ENCODE data around the gene F12. TPM values are rescaled to one million over a fixed set of nuclear protein-coding genes. Genes with fewer than 3 reads are reported as not detected.

F12 gene
- total RNA-seq, 1 donor from 2014 or later = not detected

DNA sequence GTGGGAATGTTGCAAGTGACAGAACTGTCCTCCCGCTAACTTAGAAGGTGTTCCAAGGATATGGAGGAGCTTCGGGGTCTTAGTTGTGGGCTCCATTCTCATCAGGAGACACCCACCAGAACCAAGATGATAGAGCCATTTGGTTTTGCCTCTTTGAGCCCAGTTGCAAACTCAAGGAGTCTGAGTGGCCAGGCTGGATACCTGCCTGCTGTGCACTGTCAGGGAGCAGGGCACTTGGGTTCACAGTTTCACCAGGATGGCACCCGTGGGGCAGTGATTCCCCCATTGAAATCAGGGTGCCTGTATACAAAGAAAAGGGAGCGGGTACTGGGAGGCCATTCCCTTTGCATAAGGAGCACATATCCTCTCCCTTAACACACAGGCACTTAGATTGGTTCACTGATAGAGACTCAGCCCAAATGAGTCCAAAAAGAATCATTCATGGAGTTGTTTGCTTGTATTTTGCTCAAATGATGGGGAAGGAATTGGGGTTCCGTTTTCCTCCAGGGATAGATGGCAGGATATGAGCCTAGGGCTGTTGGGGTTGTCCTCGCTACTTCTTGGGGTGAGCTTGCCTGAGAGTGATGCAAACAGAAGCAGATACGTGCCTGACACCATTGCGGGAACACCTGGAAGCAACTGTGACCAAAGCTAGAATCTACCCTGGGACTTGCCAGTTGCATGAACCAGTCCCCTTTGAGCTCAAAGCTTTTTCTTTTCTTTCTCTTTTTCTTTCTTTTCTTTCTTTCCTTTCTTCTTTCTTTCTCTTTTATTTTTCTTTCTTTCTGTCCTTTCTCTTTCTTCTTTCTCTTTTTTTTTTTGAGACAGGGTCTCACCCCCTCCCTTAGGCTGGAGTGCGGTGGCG, 35.9 kb upstream of the F12 start:
- Histone ChIP-seq H3K9me3 (no peaks in the 10 kb centered on the region), H3K27me3 (no peaks in the 10 kb centered on the region), H3K27ac (no peak overlapping the region), H3K4me3 (no peak overlapping the region), H3K4me1 (peaks cover 17 to 24% of the 10 kb centered on the region in 2 donors), H3K36me3 (peaks cover 13 to 17% of the 10 kb centered on the region in 2 donors)
- no peak for DNase-seq (ENCODE audit: low spot score in 2 of 2)
- TF ChIP-seq, protein P1, sequence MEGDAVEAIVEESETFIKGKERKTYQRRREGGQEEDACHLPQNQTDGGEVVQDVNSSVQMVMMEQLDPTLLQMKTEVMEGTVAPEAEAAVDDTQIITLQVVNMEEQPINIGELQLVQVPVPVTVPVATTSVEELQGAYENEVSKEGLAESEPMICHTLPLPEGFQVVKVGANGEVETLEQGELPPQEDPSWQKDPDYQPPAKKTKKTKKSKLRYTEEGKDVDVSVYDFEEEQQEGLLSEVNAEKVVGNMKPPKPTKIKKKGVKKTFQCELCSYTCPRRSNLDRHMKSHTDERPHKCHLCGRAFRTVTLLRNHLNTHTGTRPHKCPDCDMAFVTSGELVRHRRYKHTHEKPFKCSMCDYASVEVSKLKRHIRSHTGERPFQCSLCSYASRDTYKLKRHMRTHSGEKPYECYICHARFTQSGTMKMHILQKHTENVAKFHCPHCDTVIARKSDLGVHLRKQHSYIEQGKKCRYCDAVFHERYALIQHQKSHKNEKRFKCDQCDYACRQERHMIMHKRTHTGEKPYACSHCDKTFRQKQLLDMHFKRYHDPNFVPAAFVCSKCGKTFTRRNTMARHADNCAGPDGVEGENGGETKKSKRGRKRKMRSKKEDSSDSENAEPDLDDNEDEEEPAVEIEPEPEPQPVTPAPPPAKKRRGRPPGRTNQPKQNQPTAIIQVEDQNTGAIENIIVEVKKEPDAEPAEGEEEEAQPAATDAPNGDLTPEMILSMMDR (IDR thresholded peaks at IDR 0.05) = no peak
- intact Hi-C loops (cut with DNase I) = no loop called here

DNA sequence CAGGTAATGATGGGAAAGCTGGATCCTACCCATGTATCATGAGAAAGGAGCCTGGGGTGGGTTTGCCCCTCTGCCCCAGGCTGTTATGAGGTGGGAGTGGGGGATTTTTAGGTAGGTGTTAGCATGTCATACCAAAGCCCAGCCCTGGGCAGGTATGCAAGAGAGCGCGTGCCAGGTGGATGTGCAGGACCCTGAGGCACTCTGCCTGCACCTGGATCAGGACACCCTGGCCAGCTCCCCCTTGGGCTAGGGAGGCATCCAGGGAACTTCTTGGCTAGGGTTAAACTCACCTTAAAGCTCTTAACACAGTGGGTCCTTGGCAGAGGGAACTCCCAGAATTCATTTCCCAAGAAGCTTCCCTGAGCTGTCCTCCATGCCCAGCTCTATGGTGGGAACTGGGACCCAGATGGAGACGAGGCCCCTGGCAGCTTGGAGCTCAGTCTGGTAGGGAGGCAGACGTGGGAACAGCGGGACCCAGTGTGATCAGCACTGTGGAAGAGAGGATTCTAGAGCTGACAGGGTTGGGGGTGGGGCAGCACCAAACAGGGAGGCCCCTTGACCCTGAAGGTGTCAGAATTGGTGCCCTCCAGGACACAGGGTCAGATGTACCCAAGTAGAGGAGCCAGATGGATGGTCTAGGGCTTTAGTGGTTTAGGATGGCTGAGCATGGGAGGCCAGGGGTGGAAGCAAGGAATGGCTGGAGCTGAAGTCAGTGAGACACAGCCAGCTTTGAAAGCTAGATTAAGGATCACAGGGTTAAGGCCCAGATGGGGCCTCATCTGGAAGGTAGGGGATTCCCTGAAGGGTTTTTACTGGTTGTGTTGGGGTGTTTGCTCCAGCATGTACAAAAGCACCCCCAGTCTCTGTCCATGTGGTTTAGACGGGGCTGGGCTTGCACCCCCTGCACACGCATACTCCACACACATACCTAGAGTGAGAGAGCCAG, 35.0 kb upstream of the F12 start:
- Histone ChIP-seq H3K36me3 (peaks cover 15 to 17% of the 10 kb centered on the region in 2 donors), H3K4me1 (peaks cover 17 to 24% of the 10 kb centered on the region in 2 donors), H3K27me3 (no peaks in the 10 kb centered on the region), H3K9me3 (no peaks in the 10 kb centered on the region), H3K4me3 (no peak overlapping the region), H3K27ac (no peak overlapping the region)
- no peak for DNase-seq (ENCODE audit: low spot score in 2 of 2)
- TF ChIP-seq, protein P1 (IDR thresholded peaks at IDR 0.05) = no peak
- intact Hi-C loops (cut with DNase I) = no loop called here

DNA sequence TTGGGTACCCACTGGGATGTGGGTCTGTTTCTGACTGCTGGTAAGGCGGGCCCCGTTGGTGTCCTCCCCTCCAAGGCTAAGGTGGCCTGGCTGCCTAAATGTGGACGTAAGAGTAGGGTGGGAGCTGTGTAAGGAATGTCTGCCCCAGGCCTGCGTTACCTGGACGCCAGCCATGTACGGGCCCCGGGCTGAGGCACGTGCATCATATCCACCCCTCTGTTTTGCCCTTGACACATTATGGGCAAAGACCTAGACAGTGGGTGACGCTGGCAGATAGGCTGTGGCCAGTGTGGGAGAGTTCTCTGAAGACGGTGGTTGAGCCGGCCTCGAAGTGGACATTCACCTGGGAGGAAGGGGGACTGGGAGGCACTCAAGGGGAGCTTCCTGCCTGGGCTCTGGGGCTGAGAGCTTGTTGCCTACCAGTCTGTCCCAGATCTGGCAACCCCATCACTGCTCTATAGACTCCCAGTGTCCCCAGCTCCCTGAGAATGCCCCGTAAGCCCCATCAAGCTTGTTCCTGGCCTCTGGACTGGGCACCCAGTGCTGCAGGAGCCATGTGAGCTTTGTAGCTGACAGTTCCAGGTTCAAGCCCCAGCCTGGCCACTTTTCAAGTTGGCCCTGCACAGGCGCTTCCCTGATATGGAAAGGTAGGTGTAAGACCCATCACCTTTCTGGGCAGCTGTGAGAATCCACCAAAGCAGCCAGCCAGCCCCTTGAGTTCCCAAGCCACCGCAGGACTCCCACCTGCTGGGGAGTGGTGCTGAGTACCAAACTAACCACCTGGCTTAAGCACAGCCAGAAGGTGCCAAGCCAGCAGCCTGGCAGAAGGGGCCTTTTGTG, 34.0 kb upstream of the F12 start:
- Histone ChIP-seq H3K4me1 (peaks cover 17 to 21% of the 10 kb centered on the region in 2 donors), H3K36me3 (peaks cover 15 to 22% of the 10 kb centered on the region in 2 donors), H3K27ac (no peak overlapping the region), H3K4me3 (no peak overlapping the region), H3K27me3 (no peaks in the 10 kb centered on the region), H3K9me3 (no peaks in the 10 kb centered on the region)
- no peak for DNase-seq (ENCODE audit: low spot score in 2 of 2)
- intact Hi-C loops (cut with DNase I) = no loop called here
- TF ChIP-seq, protein P1 (IDR thresholded peaks at IDR 0.05) = no peak

DNA sequence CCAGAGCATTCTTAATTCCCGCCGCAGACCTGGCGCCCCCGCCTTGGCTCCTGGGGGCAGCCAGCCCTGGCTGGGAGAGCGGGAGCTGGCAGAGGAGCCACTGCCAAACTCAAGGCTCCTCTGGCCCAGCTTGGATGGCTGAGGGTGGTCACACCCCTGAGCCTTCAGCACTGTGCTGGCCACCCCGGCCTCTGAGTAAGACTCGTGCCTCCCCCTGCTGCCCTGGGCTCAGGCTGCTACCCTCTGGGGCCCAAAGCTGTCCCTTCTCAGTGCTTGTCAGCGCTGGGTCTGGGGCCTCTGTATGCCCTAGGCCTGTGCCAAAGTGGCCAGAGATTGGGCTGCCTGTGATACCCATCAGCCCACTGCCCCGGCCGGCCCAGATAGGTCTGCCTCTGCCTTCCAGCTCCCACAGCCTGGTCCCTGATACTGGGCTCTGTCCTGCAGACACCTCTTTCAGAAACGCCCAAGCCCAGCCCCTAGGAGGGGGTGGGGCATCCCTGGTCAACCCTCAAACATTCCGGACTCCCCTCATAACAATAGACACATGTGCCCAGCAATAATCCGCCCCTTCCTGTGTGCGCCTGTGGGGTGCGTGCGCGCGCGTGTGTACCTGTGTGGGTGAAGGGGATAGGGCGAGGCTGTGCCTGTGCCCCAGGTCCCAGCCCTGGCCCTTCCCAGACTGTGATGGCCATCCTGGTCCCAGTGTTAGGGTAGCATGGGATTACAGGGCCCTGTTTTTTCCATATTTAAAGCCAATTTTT, 32.9 kb upstream of the F12 start:
- Histone ChIP-seq H3K27ac (no peak overlapping the region), H3K9me3 (no peaks in the 10 kb centered on the region), H3K27me3 (no peaks in the 10 kb centered on the region), H3K4me1 (peaks cover 8 to 10% of the 10 kb centered on the region in 2 donors), H3K36me3 (peaks cover 15 to 24% of the 10 kb centered on the region in 2 donors), H3K4me3 (no peak overlapping the region)
- DNase-seq (ENCODE audit: low spot score in 2 of 2) = no peak
- TF ChIP-seq, protein P1 (IDR thresholded peaks at IDR 0.05) = no peak
- intact Hi-C loops (cut with DNase I) = no loop called here
